Small intestine (tissue), 7 donors: Measurements from ENCODE around the gene THRAP3. TPM values are rescaled to one million over a fixed set of nuclear protein-coding genes. Genes with fewer than 3 reads are reported as not detected.

ENCODE experiments used
- DNase-seq, 2 donors: peaks; one replicate each; pipeline versions ENCODE4 v3.0.0 to v3.0.0-alpha.2; 2013
- FAIRE-seq: peaks from 2 replicates; lab custom pipeline; 2012; peaks lifted over from hg19 to GRCh38; lab: Jason Lieb, UNC
- H3K27ac ChIP-seq, 3 donors: one replicate each; pipeline ENCODE4 v1.5.1; 2013; ENCODE audit warnings: low read length in 2 of 3, mild to moderate bottlenecking in 2 of 3, control low read depth in 1 of 3, inconsistent platforms in 1 of 3, low read depth in 1 of 3, moderate library complexity in 1 of 3
- H3K27me3 ChIP-seq, 3 donors: one replicate each; pipeline ENCODE4 v1.6.1; 2013; ENCODE audit warnings: low read length in 3 of 3, inconsistent platforms in 1 of 3; ENCODE audit not compliant: control insufficient read depth in 3 of 3, insufficient read depth in 3 of 3
- H3K36me3 ChIP-seq, 3 donors: one replicate each; pipeline ENCODE4 v1.6.1; 2013; ENCODE audit warnings: low read length in 3 of 3, inconsistent platforms in 1 of 3, low read depth in 1 of 3, mild to moderate bottlenecking in 1 of 3, moderate library complexity in 1 of 3; ENCODE audit not compliant: control insufficient read depth in 3 of 3, insufficient read depth in 2 of 3
- H3K4me1 ChIP-seq, 3 donors: one replicate each; pipeline ENCODE4 v1.6.1; 2013; ENCODE audit warnings: low read length in 2 of 3, inconsistent platforms in 1 of 3, low read depth in 1 of 3, mild to moderate bottlenecking in 1 of 3, moderate library complexity in 1 of 3; ENCODE audit not compliant: control insufficient read depth in 3 of 3, insufficient read depth in 2 of 3
- H3K4me3 ChIP-seq, 3 donors: one replicate each; pipeline ENCODE4 v1.5.1; 2013; ENCODE audit warnings: low read length in 3 of 3, control low read depth in 1 of 3, inconsistent platforms in 1 of 3, low read depth in 1 of 3, mild to moderate bottlenecking in 1 of 3, moderate library complexity in 1 of 3
- H3K9me3 ChIP-seq, 2 donors: one replicate each; pipeline ENCODE4 v1.6.1; 2013; ENCODE audit warnings: low read depth in 1 of 2, low read length in 1 of 2; ENCODE audit not compliant: control insufficient read depth in 2 of 2, insufficient read depth in 1 of 2
- WGBS, 3 donors: extraction: QIAGEN DNeasy Blood & Tissue Kit; methylation state at CpG; one replicate each; pipeline ENCODE4 v1.1.7; 2013; 5-methylcytosine and 5-hydroxymethylcytosine counted together
- polyA plus RNA-seq, 4 donors: library from polyadenylated mRNA; stranded (reverse) in 3 of 4; unstranded in 1 of 4; fragments of 200-250 nt in 3 of 4; fragments of 120-200 nt in 1 of 4; gene quantifications; one replicate each; pipeline versions ENCODE4 v1.2.1 to v1.2.3, GENCODE V29; 2013
- donor health status: healthy with polysubstance abuse.
- donor health status: control.
- donor health status: control.
- donor health status: Bipolar disorder and iron deficiency.
- donor health status: healthy.

Gene THRAP3
- polyA plus RNA-seq, 4 donors = 25.9 to 93.7 (median 35.0) TPM

DNA sequence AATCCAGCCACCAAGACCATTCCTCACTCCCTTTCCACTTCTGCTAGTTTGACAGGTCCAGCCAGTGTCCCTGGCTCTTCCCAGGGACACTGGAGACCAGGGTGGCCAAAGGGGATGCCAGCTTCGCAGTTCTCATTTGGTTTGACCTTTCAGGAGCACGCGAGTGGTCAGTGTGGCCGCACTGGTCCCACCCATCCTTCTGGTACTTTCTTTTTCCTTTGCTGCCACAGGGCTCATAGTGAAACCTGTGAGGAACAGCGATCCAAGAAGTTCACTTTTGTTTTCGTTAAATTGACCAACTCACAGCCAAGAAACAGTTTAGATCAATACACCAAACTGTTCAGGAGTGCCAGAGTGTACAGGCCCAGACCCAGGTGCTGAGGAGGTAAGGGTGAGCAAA lies 113.6 kb downstream of the THRAP3 start:
- WGBS, 3 donors = 72 to 76% (median 72%) methylated on average over 6 of the region's 6 CpGs
- FAIRE-seq (no peak), DNase-seq (no peak)
- Histone ChIP-seq H3K9me3 (no peaks in the 10 kb centered on the region), H3K27me3 (no peaks in the 10 kb centered on the region), H3K27ac (no peak overlapping the region), H3K4me1 (no peaks in the 10 kb centered on the region), H3K4me3 (no peak overlapping the region), H3K36me3 (peaks cover 2 to 40% (median 12%) of the 10 kb centered on the region in 3 donors)

DNA sequence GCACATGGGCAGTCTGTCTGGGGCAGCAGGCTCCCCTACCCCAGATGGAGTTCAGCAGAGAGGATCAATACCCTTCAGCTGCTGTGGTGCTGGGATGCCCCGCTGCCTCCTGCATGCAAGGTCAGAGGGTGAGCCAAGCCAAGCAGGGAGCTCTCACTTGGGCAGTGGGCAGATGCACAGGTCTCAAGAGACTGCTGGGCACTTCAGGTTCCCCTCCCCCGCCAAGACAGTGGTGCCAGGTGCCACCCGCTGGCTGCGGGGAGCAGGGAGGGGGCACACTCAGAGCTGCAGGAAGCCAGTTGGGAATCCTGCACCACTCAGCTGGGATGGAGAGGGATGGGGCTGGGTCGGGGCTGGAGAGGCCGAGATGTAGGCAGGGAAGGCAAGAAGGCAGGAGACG lies 115.0 kb downstream of the THRAP3 start:
- no peak for FAIRE-seq

GRCh38 chr1:36339615-36340014 lies 115.4 kb downstream of the THRAP3 start:
- WGBS, 3 donors = 88 to 97% (median 89%) methylated on average over 9 of the region's 9 CpGs
- peaks cover 2 to 58% (median 14%) of the 10 kb centered on the region in 3 donors for H3K36me3 ChIP-seq
- no peak for FAIRE-seq

More for the DNA sequence above, 115.0 kb downstream of the THRAP3 start:
- Histone ChIP-seq H3K36me3 (peaks cover 2 to 54% (median 14%) of the 10 kb centered on the region in 3 donors), H3K27me3 (no peaks in the 10 kb centered on the region), H3K27ac (no peak overlapping the region), H3K9me3 (no peaks in the 10 kb centered on the region), H3K4me3 (no peak overlapping the region), H3K4me1 (no peaks in the 10 kb centered on the region)
- 77 to 86% (median 85%) methylated on average over 7 of the region's 7 CpGs for WGBS, 3 donors
- no peak for DNase-seq

GRCh38 chr1:36341626-36342320 lies 117.5 kb downstream of the THRAP3 start:
- Histone ChIP-seq H3K4me1 (no peaks in the 10 kb centered on the region), H3K9me3 (no peaks in the 10 kb centered on the region), H3K27me3 (no peaks in the 10 kb centered on the region), H3K36me3 (peaks cover 7 to 77% (median 26%) of the 10 kb centered on the region in 3 donors), H3K27ac (no peak overlapping the region), H3K4me3 (no peak overlapping the region)
- DNase-seq (no peak), FAIRE-seq (no peak)
- WGBS, 3 donors = 85 to 92% (median 91%) methylated on average over 25 to 34 of the region's 34 CpGs

More at GRCh38 chr1:36339615-36340014, 115.4 kb downstream of the THRAP3 start:
- Histone ChIP-seq H3K27ac (no peak overlapping the region), H3K27me3 (no peaks in the 10 kb centered on the region), H3K9me3 (no peaks in the 10 kb centered on the region), H3K4me1 (no peaks in the 10 kb centered on the region), H3K4me3 (no peak overlapping the region)
- DNase-seq = no peak

GRCh38 chr1:36342426-36343185 lies 118.4 kb downstream of the THRAP3 start:
- Histone ChIP-seq H3K4me1 (no peaks in the 10 kb centered on the region), H3K36me3 (peaks cover 10 to 86% (median 28%) of the 10 kb centered on the region in 3 donors), H3K27ac (no peak overlapping the region), H3K4me3 (no peak overlapping the region), H3K9me3 (no peaks in the 10 kb centered on the region), H3K27me3 (no peaks in the 10 kb centered on the region)
- DNase-seq (peak; percentile 36 to 55), FAIRE-seq (no peak)
- WGBS, 3 donors = 80% methylated on average over 10 of the region's 10 CpGs

GRCh38 chr1:36343651-36344394 lies 119.6 kb downstream of the THRAP3 start:
- Histone ChIP-seq H3K27ac (no peak overlapping the region), H3K4me1 (no peaks in the 10 kb centered on the region), H3K36me3 (peaks cover 10 to 98% (median 39%) of the 10 kb centered on the region in 3 donors), H3K9me3 (no peaks in the 10 kb centered on the region), H3K4me3 (no peak overlapping the region), H3K27me3 (no peaks in the 10 kb centered on the region)
- no peak for DNase-seq
- FAIRE-seq = no peak
- WGBS, 3 donors = 92 to 94% (median 93%) methylated on average over 23 to 24 of the region's 24 CpGs

GRCh38 chr1:36344395-36344680 lies 120.1 kb downstream of the THRAP3 start:
- Histone ChIP-seq H3K27ac (no peak overlapping the region), H3K4me3 (no peak overlapping the region), H3K27me3 (no peaks in the 10 kb centered on the region), H3K9me3 (no peaks in the 10 kb centered on the region), H3K4me1 (no peaks in the 10 kb centered on the region), H3K36me3 (peaks cover 10 to 98% (median 40%) of the 10 kb centered on the region in 3 donors)
- DNase-seq (no peak), FAIRE-seq (no peak)
- 84 to 96% (median 89%) methylated on average over 8 of the region's 8 CpGs for WGBS, 3 donors

DNA sequence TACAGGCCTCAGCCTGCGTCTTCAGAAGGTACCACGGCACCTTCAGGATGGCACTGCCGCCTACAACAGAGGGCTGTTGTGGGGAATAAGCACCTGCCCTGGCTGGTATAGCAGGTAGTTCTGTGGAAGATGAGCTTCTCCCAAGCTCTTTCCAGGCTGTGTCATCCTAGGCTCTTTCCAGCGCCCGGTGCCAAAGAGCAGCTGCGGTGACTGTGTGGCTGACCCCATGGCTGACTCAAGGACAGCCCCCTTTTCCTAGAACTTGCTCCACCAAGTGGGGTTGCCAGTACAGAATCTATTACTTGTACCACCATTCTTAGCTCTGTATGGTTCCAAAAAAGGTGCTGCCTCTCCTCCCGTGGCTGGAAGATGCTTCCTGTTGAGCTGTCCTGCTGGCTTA lies 121.1 kb downstream of the THRAP3 start:
- Histone ChIP-seq H3K4me3 (no peak overlapping the region), H3K4me1 (no peaks in the 10 kb centered on the region), H3K27me3 (no peaks in the 10 kb centered on the region), H3K27ac (no peak overlapping the region), H3K9me3 (no peaks in the 10 kb centered on the region), H3K36me3 (peaks cover 10 to 98% (median 40%) of the 10 kb centered on the region in 3 donors)
- FAIRE-seq = no peak
- DNase-seq = no peak
- WGBS, 3 donors = 92 to 95% (median 93%) methylated on average over 7 of the region's 7 CpGs
